Lower leg skin (tissue), 3 donors: ENCODE results near the gene LGI1.

Experiments
- CTCF ChIP-seq, 3 donors: fragments of 450-650 bp; IDR thresholded peaks; one replicate each; pipeline ENCODE4 v1.5.1; 2016; ENCODE audit warnings: antibody characterized with exemption in 3 of 3, mild to moderate bottlenecking in 3 of 3, moderate library complexity in 2 of 3
- POLR2A ChIP-seq, 2 donors: fragments of 450-650 bp; IDR thresholded peaks; one replicate each; pipeline ENCODE4 v1.6.1; 2016 to 2017; ENCODE audit warnings: antibody characterized with exemption in 2 of 2, mild to moderate bottlenecking in 1 of 2, moderate library complexity in 1 of 2

GRCh38 chr10:93745408-93746065, 12.2 kb upstream of the LGI1 start:
- no peak for TF ChIP-seq POLR2A (IDR thresholded peaks at IDR 0.05)
- no peak for TF ChIP-seq CTCF (IDR thresholded peaks at IDR 0.05)
